NCI-H1436 treated with DMSO at 0.1 percent for 48 hours (cell line): ENCODE results near the gene GAK.

Source experiments
- DNase-seq: peaks from one replicate; lab custom pipeline; 2025; lab: John Stamatoyannopoulos, UW

Gene GAK

GRCh38 chr4:964346-965025 lies 32.4 kb upstream of the GAK start:
- no peak for DNase-seq

GRCh38 chr4:963276-964225 lies 31.4 kb upstream of the GAK start:
- DNase-seq, result no peak

GRCh38 chr4:962231-963208 lies 30.4 kb upstream of the GAK start:
- peak; percentile 2 for DNase-seq

GRCh38 chr4:961351-962230 lies 29.5 kb upstream of the GAK start:
- no peak for DNase-seq

GRCh38 chr4:960636-961350 lies 28.7 kb upstream of the GAK start:
- no peak for DNase-seq

GRCh38 chr4:960140-960635 lies 28.1 kb upstream of the GAK start:
- no peak for DNase-seq

GRCh38 chr4:959338-960139 lies 27.4 kb upstream of the GAK start:
- no peak for DNase-seq

- DNase-seq, result no peak
Measured at GRCh38 chr4:958696-959337, 26.7 kb upstream of the GAK start.

GRCh38 chr4:958314-958665 lies 26.2 kb upstream of the GAK start:
- DNase-seq, result no peak

GRCh38 chr4:957581-958313 lies 25.6 kb upstream of the GAK start:
- DNase-seq, result no peak

- no peak for DNase-seq
Measured at GRCh38 chr4:957231-957580, 25.1 kb upstream of the GAK start.

- no peak for DNase-seq
Measured at GRCh38 chr4:956531-957230, 24.6 kb upstream of the GAK start.

- DNase-seq, result no peak
Measured at GRCh38 chr4:955931-956381, 23.8 kb upstream of the GAK start.

- DNase-seq, result no peak
Measured at GRCh38 chr4:955161-955921, 23.2 kb upstream of the GAK start.

- no peak for DNase-seq
Measured at GRCh38 chr4:954211-955020, 22.3 kb upstream of the GAK start.

- no peak for DNase-seq
Measured at GRCh38 chr4:953574-953915, 21.4 kb upstream of the GAK start.
